Stomach (tissue), 4 donors: ENCODE data around the gene PIAS2.

Experiments
- POLR2A ChIP-seq, 4 donors: fragments of 450-650 bp; IDR thresholded peaks; one replicate each; pipeline ENCODE4 v1.6.1; 2016; ENCODE audit warnings: antibody characterized with exemption in 4 of 4, control low read depth in 2 of 4, mild to moderate bottlenecking in 1 of 4, moderate library complexity in 1 of 4
- TF ChIP-seq, protein P1 (sequence below), 7 experiments: fragments of 450-650 bp in 4 of 7; fragments of 200-600 bp in 3 of 7; sonication (generic) in 3 of 7; IDR thresholded peaks; one replicate each; pipeline ENCODE4 v1.5.1; 2016 to 2019; ENCODE audit warnings: antibody characterized with exemption in 7 of 7, control low read depth in 2 of 7, mild to moderate bottlenecking in 1 of 7

DNA sequence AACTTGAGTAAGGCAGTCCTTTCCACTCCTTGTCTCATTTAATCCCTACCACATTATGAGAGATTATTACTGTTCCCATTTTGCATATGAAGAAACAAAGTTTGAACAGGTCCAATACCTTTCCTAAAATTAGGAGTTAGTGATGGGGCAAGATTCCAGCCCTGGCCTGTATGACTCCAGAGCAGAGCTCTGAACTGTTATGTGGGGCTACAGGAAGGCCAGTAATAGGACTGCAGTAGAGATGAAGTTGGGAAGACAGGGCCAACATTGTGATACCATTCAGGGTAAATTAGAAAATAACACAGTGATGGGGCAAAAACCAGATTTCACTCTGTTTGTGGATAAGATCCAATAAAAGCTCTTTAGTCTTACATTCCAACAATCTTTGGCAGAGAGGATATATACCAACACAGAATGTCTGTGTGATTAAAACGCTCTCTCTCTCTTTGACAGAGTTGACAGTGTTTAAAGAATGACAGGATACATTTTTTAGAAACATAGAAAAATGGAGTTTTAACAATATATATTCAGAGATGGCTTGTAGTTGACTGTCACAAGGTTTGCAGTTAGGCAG, 22.8 kb upstream of the PIAS2 start:
- TF ChIP-seq, protein P1, sequence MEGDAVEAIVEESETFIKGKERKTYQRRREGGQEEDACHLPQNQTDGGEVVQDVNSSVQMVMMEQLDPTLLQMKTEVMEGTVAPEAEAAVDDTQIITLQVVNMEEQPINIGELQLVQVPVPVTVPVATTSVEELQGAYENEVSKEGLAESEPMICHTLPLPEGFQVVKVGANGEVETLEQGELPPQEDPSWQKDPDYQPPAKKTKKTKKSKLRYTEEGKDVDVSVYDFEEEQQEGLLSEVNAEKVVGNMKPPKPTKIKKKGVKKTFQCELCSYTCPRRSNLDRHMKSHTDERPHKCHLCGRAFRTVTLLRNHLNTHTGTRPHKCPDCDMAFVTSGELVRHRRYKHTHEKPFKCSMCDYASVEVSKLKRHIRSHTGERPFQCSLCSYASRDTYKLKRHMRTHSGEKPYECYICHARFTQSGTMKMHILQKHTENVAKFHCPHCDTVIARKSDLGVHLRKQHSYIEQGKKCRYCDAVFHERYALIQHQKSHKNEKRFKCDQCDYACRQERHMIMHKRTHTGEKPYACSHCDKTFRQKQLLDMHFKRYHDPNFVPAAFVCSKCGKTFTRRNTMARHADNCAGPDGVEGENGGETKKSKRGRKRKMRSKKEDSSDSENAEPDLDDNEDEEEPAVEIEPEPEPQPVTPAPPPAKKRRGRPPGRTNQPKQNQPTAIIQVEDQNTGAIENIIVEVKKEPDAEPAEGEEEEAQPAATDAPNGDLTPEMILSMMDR (IDR thresholded peaks at IDR 0.05), result no peak
- TF ChIP-seq POLR2A (IDR thresholded peaks at IDR 0.05), result no peak
